Astrocyte (in vitro differentiated cells and primary cell): Measurements from ENCODE around the gene CPED1. TPM values are rescaled to one million over a fixed set of nuclear protein-coding genes. Genes with fewer than 3 reads are reported as not detected.

Source experiments
- DNase-seq: peaks from one replicate; pipeline ENCODE4 v3.0.0-alpha.2; 2010; ENCODE audit warnings: low read depth
- FAIRE-seq: peaks from 2 replicates; lab custom pipeline; 2011; peaks lifted over from hg19 to GRCh38; lab: Jason Lieb, UNC
- H2AFZ ChIP-seq: 2 replicates; pipeline ENCODE4 v1.6.0; 2012; ENCODE audit warnings: low read depth, low read length, inconsistent platforms
- H3K27ac ChIP-seq: 2 replicates; pipeline ENCODE4 v1.5.1; 2011; ENCODE audit warnings: low read depth, low read length, inconsistent platforms
- H3K27me3 ChIP-seq: 2 replicates; pipeline ENCODE4 v1.6.0; 2011; ENCODE audit warnings: low read length, inconsistent platforms; ENCODE audit not compliant: insufficient read depth
- H3K36me3 ChIP-seq: 2 replicates; pipeline ENCODE4 v1.5.1; 2011; ENCODE audit warnings: low read length, inconsistent platforms; ENCODE audit not compliant: insufficient read depth
- H3K4me1 ChIP-seq: 2 replicates; pipeline ENCODE4 v1.5.1; 2011; ENCODE audit warnings: low read length, inconsistent platforms; ENCODE audit not compliant: insufficient read depth
- H3K4me2 ChIP-seq: 2 replicates; pipeline ENCODE4 v1.6.0; 2012; ENCODE audit warnings: low read length, inconsistent platforms
- H3K4me3 ChIP-seq: 2 replicates; pipeline ENCODE4 v1.5.1; 2011; ENCODE audit warnings: low read depth, mild to moderate bottlenecking, low read length, inconsistent platforms; ENCODE audit not compliant: insufficient read depth
- H3K79me2 ChIP-seq: 2 replicates; pipeline ENCODE4 v1.6.0; 2012; ENCODE audit warnings: mild to moderate bottlenecking, low read length, inconsistent platforms; ENCODE audit not compliant: insufficient read depth
- H3K9ac ChIP-seq: 2 replicates; pipeline ENCODE4 v1.6.0; 2012; ENCODE audit warnings: mild to moderate bottlenecking, low read length, inconsistent platforms
- H3K9me3 ChIP-seq: 2 replicates; pipeline ENCODE4 v1.5.1; 2012; ENCODE audit warnings: low read depth, mild to moderate bottlenecking, low read length, inconsistent platforms; ENCODE audit not compliant: insufficient read depth
- H4K20me1 ChIP-seq: 2 replicates; pipeline ENCODE4 v1.6.0; 2012; ENCODE audit warnings: low read length, inconsistent platforms; ENCODE audit not compliant: insufficient read depth
- H3K27ac Mint-ChIP-seq: one replicate; pipeline ENCODE4 v1.8.0; 2021; ENCODE audit warnings: mild to moderate bottlenecking, mixed read lengths; ENCODE audit not compliant: unreplicated experiment
- H3K27me3 Mint-ChIP-seq: one replicate; pipeline ENCODE4 v1.8.0; 2021; ENCODE audit warnings: low read depth, mixed read lengths; ENCODE audit not compliant: unreplicated experiment
- H3K36me3 Mint-ChIP-seq: one replicate; pipeline ENCODE4 v1.8.0; 2021; ENCODE audit warnings: low read depth, mixed read lengths; ENCODE audit not compliant: unreplicated experiment
- H3K4me1 Mint-ChIP-seq: one replicate; pipeline ENCODE4 v1.8.0; 2021; ENCODE audit warnings: low read depth, mixed read lengths; ENCODE audit not compliant: unreplicated experiment
- H3K4me3 Mint-ChIP-seq: one replicate; pipeline ENCODE4 v1.8.0; 2021; ENCODE audit warnings: mild to moderate bottlenecking, moderate library complexity, mixed read lengths; ENCODE audit not compliant: unreplicated experiment
- H3K9me3 Mint-ChIP-seq: one replicate; pipeline ENCODE4 v1.8.0; 2021; ENCODE audit warnings: mild to moderate bottlenecking, mixed read lengths; ENCODE audit not compliant: unreplicated experiment
- EZH2 ChIP-seq: IDR thresholded peaks from 2 replicates; pipeline ENCODE4 v1.6.1; 2012; ENCODE audit warnings: mild to moderate bottlenecking, low read length, inconsistent platforms; ENCODE audit not compliant: insufficient read depth
- total RNA-seq: library from RNA; stranded (reverse); gene quantifications from 2 replicates; pipeline ENCODE4 v1.2.1, GENCODE V29; 2021
- TF ChIP-seq, protein P1 (sequence below): IDR thresholded peaks from 2 replicates; pipeline ENCODE4 v1.5.1; 2011; ENCODE audit warnings: low read depth, mild to moderate bottlenecking, inconsistent platforms, low read length, moderate library complexity; ENCODE audit not compliant: insufficient read depth

CPED1 gene
- total RNA-seq, 1 donor from 2014 or later = 6.1 TPM

DNA sequence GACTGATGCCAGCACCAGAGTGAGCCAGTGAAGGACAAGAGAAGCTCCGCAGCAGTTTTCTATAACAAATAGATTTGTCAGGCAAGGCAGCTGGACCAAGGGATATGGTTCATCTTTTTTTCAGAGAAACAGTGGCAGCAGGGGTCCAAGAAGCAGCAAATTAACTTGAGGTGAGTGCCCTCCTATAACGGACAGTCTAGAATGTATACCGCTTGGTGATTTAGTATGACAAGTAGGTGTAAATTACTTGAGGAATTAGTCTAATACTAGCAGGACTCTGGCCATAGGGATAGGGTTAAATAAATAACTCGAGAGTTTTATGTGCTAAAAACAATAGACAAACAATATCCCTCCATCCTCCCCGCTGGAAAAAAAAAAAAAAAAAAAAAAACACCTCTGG is 187.3 kb downstream of the CPED1 start:
- FAIRE-seq = no peak

DNA sequence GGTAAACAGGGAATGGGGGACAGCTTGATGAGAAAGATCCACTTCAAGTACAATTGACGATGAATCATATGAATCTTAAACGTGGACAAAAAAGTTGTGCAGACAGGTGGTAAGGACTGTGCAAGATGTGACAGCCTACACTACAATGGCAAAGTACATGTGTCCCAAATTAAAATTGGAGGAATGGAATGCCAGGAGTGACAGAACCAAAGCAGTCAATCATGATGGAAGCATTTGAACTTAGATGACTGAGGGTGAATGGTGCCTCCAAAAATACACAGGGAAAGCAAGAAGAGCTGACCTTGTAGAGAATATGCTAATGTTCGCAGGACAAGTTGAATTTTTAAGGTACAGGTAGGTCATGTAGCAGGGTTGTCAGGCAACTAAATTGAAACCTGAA is 189.9 kb downstream of the CPED1 start:
- Mint-ChIP-seq H3K9me3 (peaks cover 2% of the 10 kb centered on the region), H3K27me3 (no peaks in the 10 kb centered on the region), H3K27ac (no peak overlapping the region), H3K4me1 (no peaks in the 10 kb centered on the region), H3K36me3 (no peaks in the 10 kb centered on the region), H3K4me3 (no peak overlapping the region)
- no peak overlapping the region for H3K4me2 ChIP-seq
- no peaks in the 10 kb centered on the region for H4K20me1 ChIP-seq
- TF ChIP-seq, protein P1, sequence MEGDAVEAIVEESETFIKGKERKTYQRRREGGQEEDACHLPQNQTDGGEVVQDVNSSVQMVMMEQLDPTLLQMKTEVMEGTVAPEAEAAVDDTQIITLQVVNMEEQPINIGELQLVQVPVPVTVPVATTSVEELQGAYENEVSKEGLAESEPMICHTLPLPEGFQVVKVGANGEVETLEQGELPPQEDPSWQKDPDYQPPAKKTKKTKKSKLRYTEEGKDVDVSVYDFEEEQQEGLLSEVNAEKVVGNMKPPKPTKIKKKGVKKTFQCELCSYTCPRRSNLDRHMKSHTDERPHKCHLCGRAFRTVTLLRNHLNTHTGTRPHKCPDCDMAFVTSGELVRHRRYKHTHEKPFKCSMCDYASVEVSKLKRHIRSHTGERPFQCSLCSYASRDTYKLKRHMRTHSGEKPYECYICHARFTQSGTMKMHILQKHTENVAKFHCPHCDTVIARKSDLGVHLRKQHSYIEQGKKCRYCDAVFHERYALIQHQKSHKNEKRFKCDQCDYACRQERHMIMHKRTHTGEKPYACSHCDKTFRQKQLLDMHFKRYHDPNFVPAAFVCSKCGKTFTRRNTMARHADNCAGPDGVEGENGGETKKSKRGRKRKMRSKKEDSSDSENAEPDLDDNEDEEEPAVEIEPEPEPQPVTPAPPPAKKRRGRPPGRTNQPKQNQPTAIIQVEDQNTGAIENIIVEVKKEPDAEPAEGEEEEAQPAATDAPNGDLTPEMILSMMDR = no peak
- no peak for TF ChIP-seq EZH2
- H3K36me3 ChIP-seq = no peaks in the 10 kb centered on the region
- no peaks in the 10 kb centered on the region for H3K27me3 ChIP-seq
- no peak overlapping the region for H3K27ac ChIP-seq
- H3K79me2 ChIP-seq = no peaks in the 10 kb centered on the region
- no peaks in the 10 kb centered on the region for H3K4me1 ChIP-seq
- FAIRE-seq = no peak
- no peak overlapping the region for H2AFZ ChIP-seq
- H3K4me3 ChIP-seq = no peak overlapping the region
- no peak for DNase-seq
- no peaks in the 10 kb centered on the region for H3K9me3 ChIP-seq
- no peak overlapping the region for H3K9ac ChIP-seq

More for the DNA sequence above, 187.3 kb downstream of the CPED1 start:
- Mint-ChIP-seq H3K4me1 (no peaks in the 10 kb centered on the region), H3K36me3 (no peaks in the 10 kb centered on the region), H3K4me3 (no peak overlapping the region), H3K27me3 (no peaks in the 10 kb centered on the region), H3K27ac (no peak overlapping the region), H3K9me3 (peaks cover 2% of the 10 kb centered on the region)
- no peaks in the 10 kb centered on the region for H3K4me1 ChIP-seq
- no peaks in the 10 kb centered on the region for H4K20me1 ChIP-seq
- DNase-seq = no peak
- H3K27me3 ChIP-seq = no peaks in the 10 kb centered on the region
- H3K79me2 ChIP-seq = no peaks in the 10 kb centered on the region
- H3K36me3 ChIP-seq = no peaks in the 10 kb centered on the region
- TF ChIP-seq EZH2 = no peak
- TF ChIP-seq, protein P1 = no peak
- no peak overlapping the region for H2AFZ ChIP-seq
- H3K9ac ChIP-seq = no peak overlapping the region
- no peak overlapping the region for H3K4me2 ChIP-seq
- H3K4me3 ChIP-seq = no peak overlapping the region
- no peak overlapping the region for H3K27ac ChIP-seq
- H3K9me3 ChIP-seq = no peaks in the 10 kb centered on the region

DNA sequence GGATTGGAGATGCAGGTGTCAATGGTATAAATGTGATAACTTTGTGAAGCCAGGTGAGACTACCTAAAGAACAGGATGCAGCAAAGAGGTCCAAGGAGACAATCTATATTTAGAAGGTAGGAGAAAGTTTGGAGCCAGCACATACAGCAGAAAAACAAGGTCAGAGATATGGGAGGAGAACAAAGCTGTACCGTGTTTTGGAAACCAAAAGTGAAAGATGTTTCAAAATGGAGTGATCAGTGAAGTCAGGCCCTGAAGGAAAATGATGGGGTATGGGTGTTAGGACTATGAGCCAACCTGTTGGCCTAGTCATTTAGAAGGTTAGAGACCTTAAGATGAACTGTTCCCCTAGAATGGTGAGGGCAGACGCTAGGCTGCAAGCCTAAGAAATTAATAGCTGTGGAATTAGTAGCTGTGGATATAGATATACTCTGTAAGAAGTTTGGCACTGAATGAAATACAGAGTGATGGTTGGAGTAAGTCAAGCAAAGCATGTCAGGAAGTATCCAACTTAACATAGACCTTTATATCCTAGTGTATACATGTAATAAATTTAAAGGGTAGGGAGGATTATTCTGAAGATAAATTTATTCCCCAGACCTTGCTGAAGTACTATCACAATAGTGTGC is 190.5 kb downstream of the CPED1 start:
- H3K27me3 Mint-ChIP-seq = no peaks in the 10 kb centered on the region
- Histone ChIP-seq H3K9me3 (no peaks in the 10 kb centered on the region), H3K9ac (no peak overlapping the region), H3K27me3 (no peaks in the 10 kb centered on the region), H3K27ac (no peak overlapping the region), H2AFZ (no peak overlapping the region), H4K20me1 (no peaks in the 10 kb centered on the region), H3K36me3 (no peaks in the 10 kb centered on the region), H3K79me2 (no peaks in the 10 kb centered on the region), H3K4me1 (no peaks in the 10 kb centered on the region), H3K4me2 (no peak overlapping the region), H3K4me3 (no peak overlapping the region)
- H3K27ac Mint-ChIP-seq = no peak overlapping the region
- H3K36me3 Mint-ChIP-seq = no peaks in the 10 kb centered on the region
- H3K9me3 Mint-ChIP-seq = peaks cover 2% of the 10 kb centered on the region
- no peaks in the 10 kb centered on the region for H3K4me1 Mint-ChIP-seq
- no peak for TF ChIP-seq EZH2
- TF ChIP-seq, protein P1 = no peak
- no peak overlapping the region for H3K4me3 Mint-ChIP-seq
- FAIRE-seq (no peak), DNase-seq (no peak)
